ENCODE data around the gene SLC22A3. TPM values are rescaled to one million over a fixed set of nuclear protein-coding genes. Genes with fewer than 3 reads are reported as not detected.

The SLC22A3 gene
- total RNA-seq, 2 experiments from 2014 or later, result not detected

DNA sequence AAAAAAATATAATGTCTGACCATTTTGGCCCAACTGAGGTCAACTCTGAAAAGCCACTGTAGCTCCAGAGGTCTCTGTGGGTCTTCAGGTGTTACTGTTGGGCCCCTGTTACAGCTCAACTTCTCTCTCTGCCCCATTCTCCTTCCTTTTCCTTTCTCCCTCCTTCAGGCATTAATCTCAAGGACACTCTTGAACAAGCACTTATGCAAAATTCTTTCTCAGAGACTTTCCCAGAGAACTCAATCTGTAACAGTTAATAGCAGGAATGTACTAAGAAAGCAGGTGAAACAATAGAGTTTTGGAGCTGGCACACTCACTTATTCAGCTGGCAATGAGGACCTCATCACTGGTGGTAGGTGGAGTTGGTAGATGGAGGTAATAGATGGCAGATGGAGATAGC lies 31.9 kb upstream of the SLC22A3 start:
- Mint-ChIP-seq H3K4me1 (ENCODE audit: low read depth) (no peaks in the 10 kb centered on the region), H3K27me3 (peaks cover 15% of the 10 kb centered on the region), H3K4me3 (no peak overlapping the region), H3K9me3 (peaks cover 22% of the 10 kb centered on the region), H3K27ac (no peak overlapping the region), H3K36me3 (ENCODE audit: low read depth) (peaks cover under 1% of the 10 kb centered on the region)
- CTCF ChIA-PET, result no interaction called here
- DNase-seq (no peak), ATAC-seq (no peak)
- POLR2A ChIA-PET, result interaction anchor here (0.8 kb wide), 1 partner anchor 137 kb away, joined by 3 read pairs; no protein-coding TSS in a partner anchor
- TF ChIP-seq, protein P1, sequence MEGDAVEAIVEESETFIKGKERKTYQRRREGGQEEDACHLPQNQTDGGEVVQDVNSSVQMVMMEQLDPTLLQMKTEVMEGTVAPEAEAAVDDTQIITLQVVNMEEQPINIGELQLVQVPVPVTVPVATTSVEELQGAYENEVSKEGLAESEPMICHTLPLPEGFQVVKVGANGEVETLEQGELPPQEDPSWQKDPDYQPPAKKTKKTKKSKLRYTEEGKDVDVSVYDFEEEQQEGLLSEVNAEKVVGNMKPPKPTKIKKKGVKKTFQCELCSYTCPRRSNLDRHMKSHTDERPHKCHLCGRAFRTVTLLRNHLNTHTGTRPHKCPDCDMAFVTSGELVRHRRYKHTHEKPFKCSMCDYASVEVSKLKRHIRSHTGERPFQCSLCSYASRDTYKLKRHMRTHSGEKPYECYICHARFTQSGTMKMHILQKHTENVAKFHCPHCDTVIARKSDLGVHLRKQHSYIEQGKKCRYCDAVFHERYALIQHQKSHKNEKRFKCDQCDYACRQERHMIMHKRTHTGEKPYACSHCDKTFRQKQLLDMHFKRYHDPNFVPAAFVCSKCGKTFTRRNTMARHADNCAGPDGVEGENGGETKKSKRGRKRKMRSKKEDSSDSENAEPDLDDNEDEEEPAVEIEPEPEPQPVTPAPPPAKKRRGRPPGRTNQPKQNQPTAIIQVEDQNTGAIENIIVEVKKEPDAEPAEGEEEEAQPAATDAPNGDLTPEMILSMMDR (IDR thresholded peaks at IDR 0.05), result no peak
- intact Hi-C loops (cut with micrococcal nuclease), result no loop called here

DNA sequence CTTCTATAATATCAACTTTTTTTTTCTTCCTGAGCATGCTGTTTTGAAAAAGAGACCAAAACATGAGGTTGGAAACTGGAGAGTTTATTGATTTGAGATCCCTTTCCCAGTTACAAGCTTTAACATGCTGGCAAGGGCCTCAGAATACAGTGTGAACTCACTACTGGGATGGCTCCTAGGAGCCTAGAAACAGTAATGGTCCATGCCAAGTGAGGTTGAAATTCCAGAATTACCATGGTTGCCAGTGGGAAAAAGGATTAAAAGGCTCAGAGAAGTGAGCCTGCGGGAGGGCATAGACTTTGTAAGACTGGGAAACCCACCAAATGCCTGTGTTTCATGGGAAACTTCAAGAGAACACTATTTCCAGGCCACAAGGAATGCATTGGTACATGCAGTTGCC lies 28.9 kb upstream of the SLC22A3 start:
- Mint-ChIP-seq H3K27me3 (peaks cover 15% of the 10 kb centered on the region), H3K27ac (no peak overlapping the region), H3K9me3 (peaks cover 7% of the 10 kb centered on the region), H3K36me3 (ENCODE audit: low read depth) (no peaks in the 10 kb centered on the region), H3K4me3 (no peak overlapping the region), H3K4me1 (ENCODE audit: low read depth) (no peaks in the 10 kb centered on the region)
- no peak for DNase-seq
- TF ChIP-seq, protein P1 (IDR thresholded peaks at IDR 0.05), result no peak
- intact Hi-C loops (cut with micrococcal nuclease), result no loop called here
- ATAC-seq, result no peak
- POLR2A ChIA-PET, result no interaction called here
- CTCF ChIA-PET, result no interaction called here

DNA sequence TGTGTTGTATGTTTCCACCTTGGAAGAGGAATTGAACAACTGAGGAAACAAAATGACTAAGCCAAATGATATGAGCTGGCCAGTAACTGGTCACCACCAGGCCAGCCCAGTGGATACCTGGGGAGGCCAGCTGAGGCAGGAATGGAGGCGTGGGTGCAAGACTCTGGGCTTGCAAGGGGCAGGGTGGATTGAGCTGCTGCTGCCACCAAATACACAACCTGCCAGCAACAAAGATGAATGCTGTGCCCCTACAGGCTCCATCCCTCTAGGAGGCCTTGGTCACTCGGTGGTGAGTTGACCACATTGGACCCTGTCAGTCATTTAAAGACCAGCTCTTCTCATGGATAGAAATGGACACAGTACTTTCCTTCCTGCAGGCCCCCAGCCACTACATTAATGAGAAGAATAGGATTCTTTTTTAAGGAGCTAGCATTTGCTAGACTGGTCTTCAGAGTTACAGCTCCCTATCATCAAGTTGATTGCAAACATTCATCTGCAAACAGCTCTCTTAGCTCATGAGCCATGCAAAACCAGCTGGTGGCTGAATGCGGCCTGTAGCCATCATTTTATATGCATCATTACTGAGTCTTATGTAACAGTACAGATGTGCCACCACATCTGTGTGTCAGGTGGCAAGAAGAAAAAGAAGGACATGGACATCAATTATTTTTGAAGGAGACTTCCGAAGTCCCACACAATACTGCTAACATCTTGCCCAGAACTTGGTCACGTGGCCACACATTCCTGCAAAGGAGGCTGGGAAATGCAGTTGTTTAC lies 26.3 kb upstream of the SLC22A3 start:
- POLR2A ChIA-PET, result no interaction called here
- peaks cover 5% of the 10 kb centered on the region for H3K9me3 Mint-ChIP-seq
- H3K27me3 Mint-ChIP-seq, result peaks cover 10% of the 10 kb centered on the region
- no peak for ATAC-seq
- TF ChIP-seq, protein P1 (IDR thresholded peaks at IDR 0.05), result no peak
- intact Hi-C loops (cut with micrococcal nuclease), result no loop called here
- no peak for DNase-seq
- CTCF ChIA-PET, result interaction anchor here (1.3 kb wide), 1 partner anchor 10 kb away, joined by 4 read pairs; no protein-coding TSS in a partner anchor
- H3K27ac Mint-ChIP-seq, result no peak overlapping the region
- no peaks in the 10 kb centered on the region for H3K36me3 Mint-ChIP-seq (ENCODE audit: low read depth)
- H3K4me3 Mint-ChIP-seq, result no peak overlapping the region
- no peaks in the 10 kb centered on the region for H3K4me1 Mint-ChIP-seq (ENCODE audit: low read depth)

DNA sequence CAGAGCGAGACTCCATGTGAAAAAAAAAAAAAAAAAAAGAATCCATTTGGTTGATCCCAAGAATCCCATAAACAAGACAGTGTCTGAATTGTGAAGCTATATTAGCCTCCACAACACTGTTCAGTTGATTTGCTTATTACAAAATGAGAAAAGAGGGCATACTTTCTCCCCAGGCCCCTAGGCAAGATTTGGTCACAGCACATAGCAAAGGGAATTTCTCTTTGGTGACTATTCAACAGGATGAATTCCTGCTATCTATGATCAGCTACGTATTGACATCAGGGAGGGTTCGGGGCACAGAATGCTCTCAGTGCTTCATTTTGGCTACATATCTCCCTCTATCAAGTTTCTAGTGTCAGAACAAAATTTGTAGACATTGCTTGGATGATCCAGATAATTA lies 20.2 kb upstream of the SLC22A3 start:
- no peaks in the 10 kb centered on the region for H3K4me1 Mint-ChIP-seq (ENCODE audit: low read depth)
- intact Hi-C loops (cut with micrococcal nuclease), result no loop called here
- H3K27me3 Mint-ChIP-seq, result peaks cover 3% of the 10 kb centered on the region
- DNase-seq (no peak), ATAC-seq (no peak)
- H3K27ac Mint-ChIP-seq, result no peak overlapping the region
- CTCF ChIA-PET, result no interaction called here
- POLR2A ChIA-PET, result no interaction called here
- no peak overlapping the region for H3K4me3 Mint-ChIP-seq
- TF ChIP-seq, protein P1 (IDR thresholded peaks at IDR 0.05), result no peak
- H3K9me3 Mint-ChIP-seq, result no peaks in the 10 kb centered on the region
- H3K36me3 Mint-ChIP-seq (ENCODE audit: low read depth), result no peaks in the 10 kb centered on the region

DNA sequence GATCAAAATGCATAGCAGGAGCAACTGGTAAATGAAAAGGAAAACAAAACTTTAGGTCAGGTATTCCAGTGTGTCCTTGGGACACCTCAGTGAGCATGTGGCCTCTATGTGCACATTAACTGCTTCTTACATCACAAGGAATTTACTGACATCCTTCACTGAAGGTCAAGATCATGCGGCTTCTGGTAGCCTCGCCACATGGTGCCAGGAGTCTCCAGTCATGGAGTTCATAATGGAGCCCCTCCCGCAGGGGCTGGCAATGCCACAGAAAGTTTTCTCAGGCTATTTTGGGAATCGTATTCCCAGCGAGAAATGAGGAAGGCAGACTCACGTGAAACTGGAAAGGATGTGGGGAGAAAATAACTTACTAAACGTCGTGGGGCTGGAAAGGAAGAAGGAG lies 19.7 kb upstream of the SLC22A3 start:
- no peaks in the 10 kb centered on the region for H3K9me3 Mint-ChIP-seq
- intact Hi-C loops (cut with micrococcal nuclease), result no loop called here
- no peak overlapping the region for H3K27ac Mint-ChIP-seq
- POLR2A ChIA-PET, result no interaction called here
- no peak for ATAC-seq
- no peak for DNase-seq
- CTCF ChIA-PET, result no interaction called here
- TF ChIP-seq, protein P1 (IDR thresholded peaks at IDR 0.05), result no peak
- peaks cover 8% of the 10 kb centered on the region for H3K27me3 Mint-ChIP-seq
- no peaks in the 10 kb centered on the region for H3K4me1 Mint-ChIP-seq (ENCODE audit: low read depth)
- no peak overlapping the region for H3K4me3 Mint-ChIP-seq
- H3K36me3 Mint-ChIP-seq (ENCODE audit: low read depth), result no peaks in the 10 kb centered on the region

Measured in activated CD8-positive, alpha-beta T cell treated with anti-CD3 and anti-CD28 coated beads for 36 hours (primary cell).